Lower lobe of right lung (tissue), 2 donors: ENCODE results near the gene SCN3A. TPM values are rescaled to one million over a fixed set of nuclear protein-coding genes. Genes with fewer than 3 reads are reported as not detected.
A peak's percentile ranks its signal among the peaks of the same experiment; 100 is the strongest.

Experiments used
- ATAC-seq, 2 donors: fragments of 200-7000 bp; cut with Tn5 transposase; one replicate each; pipeline ENCODE4 v1.9.1; 2020 to 2022; ENCODE audit warnings: mild to moderate bottlenecking in 2 of 2, moderate library complexity in 2 of 2
- DNase-seq: peaks from one replicate; pipeline ENCODE4 v3.0.0-alpha.2; 2020
- H3K27ac ChIP-seq: fragments of 200-600 bp; one replicate; pipeline ENCODE4 v1.8.0; 2022
- H3K27me3 ChIP-seq: fragments of 200-600 bp; one replicate; pipeline ENCODE4 v1.8.0; 2022; ENCODE audit warnings: low read depth
- H3K36me3 ChIP-seq: fragments of 200-600 bp; one replicate; pipeline ENCODE4 v1.8.0; 2022; ENCODE audit warnings: mild to moderate bottlenecking
- H3K4me1 ChIP-seq: fragments of 200-600 bp; one replicate; pipeline ENCODE4 v1.8.0; 2022
- H3K4me3 ChIP-seq: fragments of 200-600 bp; one replicate; pipeline ENCODE4 v1.8.0; 2022; ENCODE audit warnings: mild to moderate bottlenecking
- H3K9me3 ChIP-seq: fragments of 200-600 bp; one replicate; pipeline ENCODE4 v1.8.0; 2022
- CTCF ChIP-seq: fragments of 200-600 bp; IDR thresholded peaks from one replicate; pipeline ENCODE4 v1.8.0; 2022; ENCODE audit warnings: antibody characterized with exemption, mild to moderate bottlenecking
- intact Hi-C: fragments of 100-400 bp; cut with DNase I; formaldehyde crosslinking; loops from one replicate; pipeline ENCODE4 v1.11.0; 2022
- total RNA-seq: library from RNA; stranded (reverse); fragmentation: NEBNext Ultra II Directional; extraction: Animal tissue kit (Norgen Biotek cat#: 25700); gene quantifications from one replicate; pipeline ENCODE4 v1.2.1, GENCODE V29; 2021
- donor health status: DM: no; HTN: yes; CAD: no; lungs with severe emphysema.

Gene SCN3A
- total RNA-seq, 1 donor from 2014 or later = 1.4 TPM

GRCh38 chr2:165202239-165202638 lies 1.6 kb downstream of the SCN3A start:
- TF ChIP-seq CTCF = no peak
- H3K9me3 ChIP-seq = no peaks in the 10 kb centered on the region
- H3K4me3 ChIP-seq = no peak overlapping the region
- no peaks in the 10 kb centered on the region for H3K27me3 ChIP-seq
- H3K36me3 ChIP-seq = no peaks in the 10 kb centered on the region
- no peak overlapping the region for H3K27ac ChIP-seq
- intact Hi-C loops = loop anchor here (10.0 kb wide), 1 partner anchor 187 kb away; no protein-coding TSS in a partner anchor
- DNase-seq = no peak
- no peaks in the 10 kb centered on the region for H3K4me1 ChIP-seq
- ATAC-seq = peak in 1 of 2 donors; percentile 58

- H3K9me3 ChIP-seq = no peaks in the 10 kb centered on the region
- no peaks in the 10 kb centered on the region for H3K4me1 ChIP-seq
- intact Hi-C loops = no loop called here
- no peak for TF ChIP-seq CTCF
- no peak overlapping the region for H3K4me3 ChIP-seq
- no peak overlapping the region for H3K27ac ChIP-seq
- DNase-seq (no peak), ATAC-seq (no peak)
- no peaks in the 10 kb centered on the region for H3K36me3 ChIP-seq
- H3K27me3 ChIP-seq = no peaks in the 10 kb centered on the region
Measured at GRCh38 chr2:165198181-165198580, 5.7 kb downstream of the SCN3A start.

- no peak overlapping the region for H3K27ac ChIP-seq
Measured at GRCh38 chr2:165197346-165197745, 6.5 kb downstream of the SCN3A start.

GRCh38 chr2:165196411-165196810 lies 7.4 kb downstream of the SCN3A start:
- ATAC-seq (no peak), DNase-seq (no peak)
- Histone ChIP-seq H3K27me3 (no peaks in the 10 kb centered on the region), H3K36me3 (no peaks in the 10 kb centered on the region), H3K27ac (no peak overlapping the region), H3K9me3 (no peaks in the 10 kb centered on the region), H3K4me1 (no peaks in the 10 kb centered on the region), H3K4me3 (no peak overlapping the region)
- intact Hi-C loops = no loop called here
- no peak for TF ChIP-seq CTCF

More at GRCh38 chr2:165197346-165197745, 6.5 kb downstream of the SCN3A start:
- Histone ChIP-seq H3K36me3 (no peaks in the 10 kb centered on the region), H3K27me3 (no peaks in the 10 kb centered on the region), H3K4me1 (no peaks in the 10 kb centered on the region), H3K9me3 (no peaks in the 10 kb centered on the region), H3K4me3 (no peak overlapping the region)
- intact Hi-C loops = no loop called here
- ATAC-seq (no peak), DNase-seq (no peak)
- no peak for TF ChIP-seq CTCF

- intact Hi-C loops = no loop called here
- Histone ChIP-seq H3K36me3 (no peaks in the 10 kb centered on the region), H3K4me1 (no peaks in the 10 kb centered on the region), H3K9me3 (no peaks in the 10 kb centered on the region), H3K27me3 (no peaks in the 10 kb centered on the region), H3K27ac (no peak overlapping the region), H3K4me3 (no peak overlapping the region)
- ATAC-seq (no peak), DNase-seq (no peak)
- no peak for TF ChIP-seq CTCF
Measured at GRCh38 chr2:165193178-165193777, 10.6 kb downstream of the SCN3A start.
